ENCODE data around the gene HNF1B.

GRCh38 chr17:37744633-37744927, 279 bp downstream of the HNF1B start:
- TF ChIP-seq EZH2 (optimal IDR thresholded peaks at IDR 0.05; ENCODE audit: low read depth, low read length): no peak
- no peak for TF ChIP-seq CTCF (IDR thresholded peaks at IDR 0.05; ENCODE audit: low read length)
